Stimulated activated CD4-positive, alpha-beta T cell treated with anti-CD3 and anti-CD28 coated beads, Interleukin-12 subunit alpha, Interleukin-12 subunit beta, amount 100 ng/mL, for 24 hours (primary cell): ENCODE data around the gene COL28A1.
"Not testable (repeated sequence)": the region's sequence is repeated elsewhere in the genome, so short reads cannot be mapped to it uniquely, and the experiment has no call there.

Experiments used
- DNase-seq, 2 experiments: peaks; one replicate each; pipeline ENCODE4 v3.0.0-alpha.2; 2020; ENCODE audit warnings: low read depth in 2 of 2

Gene COL28A1

DNA sequence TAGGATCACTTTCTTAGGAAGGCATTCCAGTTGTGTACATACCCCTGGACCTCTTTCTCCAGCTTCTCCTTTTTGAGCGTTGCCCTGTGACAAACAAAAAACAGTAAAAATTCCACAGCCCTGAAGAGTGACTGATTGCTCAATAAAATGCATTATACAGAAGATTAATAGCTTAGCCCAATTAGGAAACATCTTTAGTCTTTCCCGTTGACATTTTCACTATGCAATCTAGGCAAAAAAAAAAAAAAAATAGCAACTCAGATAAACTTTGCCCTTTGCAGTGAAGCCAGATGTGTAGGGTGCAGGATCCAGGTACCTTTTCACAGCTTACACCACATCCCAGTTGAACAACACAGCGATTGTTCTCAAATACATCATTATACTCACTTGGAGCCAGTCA, 17.9 kb downstream of the COL28A1 start:
- DNase-seq: no peak

DNA sequence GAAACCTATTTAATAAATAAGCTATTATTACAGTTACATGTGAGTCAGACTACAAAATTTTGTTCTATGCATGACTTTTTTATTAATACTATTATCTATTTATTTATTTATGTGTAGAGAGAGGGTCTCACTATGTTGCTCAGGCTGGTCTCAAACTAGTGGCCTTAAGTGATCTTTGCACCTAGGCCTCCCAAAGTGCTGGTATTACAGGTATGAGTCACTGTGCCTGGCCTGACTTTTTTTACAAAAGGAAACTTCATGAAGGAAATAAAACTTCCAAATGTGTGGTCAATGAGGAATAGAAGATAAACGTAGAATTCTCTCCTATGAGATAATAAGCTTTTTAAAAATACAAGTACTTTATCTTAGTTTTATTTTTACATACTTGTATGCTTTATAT, 19.0 kb downstream of the COL28A1 start:
- no peak for DNase-seq

DNA sequence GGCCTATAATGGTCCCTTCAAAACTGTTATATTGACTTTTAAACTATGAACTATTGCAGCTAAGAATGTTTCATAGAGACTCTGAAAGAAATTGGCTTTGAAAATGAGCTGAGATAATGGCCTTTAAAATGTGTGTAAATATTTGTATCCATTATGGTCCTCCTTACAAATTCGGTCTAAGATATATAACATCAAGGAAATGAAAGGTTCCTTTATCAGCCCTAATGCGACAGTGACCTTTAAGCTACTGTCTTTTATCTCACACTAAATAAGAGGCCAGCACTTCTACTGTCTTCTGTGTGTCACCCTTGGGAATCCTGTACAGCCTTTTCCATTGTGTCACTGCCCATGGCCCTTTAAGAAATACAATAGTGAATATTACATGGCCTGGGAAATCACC, 19.5 kb downstream of the COL28A1 start:
- DNase-seq: no peak

DNA sequence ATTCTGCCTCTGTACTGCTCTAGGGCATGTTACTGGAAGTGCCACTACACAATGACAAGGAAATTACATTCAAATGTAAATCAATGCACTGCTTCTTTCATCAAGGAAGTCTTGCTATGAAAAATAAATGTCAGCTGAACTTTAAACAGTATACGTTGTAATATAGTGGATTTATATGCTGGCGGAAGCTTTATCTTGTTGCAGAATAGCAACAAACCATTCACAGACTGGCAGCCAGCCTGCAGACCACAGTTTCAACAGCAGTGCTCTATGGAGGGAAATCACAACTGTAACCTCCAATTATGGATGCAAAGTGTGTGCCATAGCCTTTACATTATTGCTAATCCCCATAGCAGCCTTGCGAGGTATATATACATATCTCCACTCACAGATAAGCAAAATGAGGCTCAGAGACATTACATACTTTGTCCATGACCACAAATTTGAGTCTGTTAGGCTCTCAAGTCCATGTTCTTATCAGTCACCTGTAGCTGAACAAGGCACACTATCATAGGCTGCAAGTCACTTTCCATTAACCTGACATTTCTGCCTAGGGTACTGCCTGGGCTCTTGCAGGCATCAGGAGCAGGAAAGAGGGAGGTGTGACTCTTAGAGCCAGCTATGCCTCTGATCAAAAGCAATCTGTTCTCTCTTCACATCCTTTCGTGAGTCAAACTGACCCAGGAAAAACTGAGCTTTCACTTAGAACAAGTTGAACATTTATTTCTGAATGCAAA, 22.6 kb downstream of the COL28A1 start:
- no peak for DNase-seq

DNA sequence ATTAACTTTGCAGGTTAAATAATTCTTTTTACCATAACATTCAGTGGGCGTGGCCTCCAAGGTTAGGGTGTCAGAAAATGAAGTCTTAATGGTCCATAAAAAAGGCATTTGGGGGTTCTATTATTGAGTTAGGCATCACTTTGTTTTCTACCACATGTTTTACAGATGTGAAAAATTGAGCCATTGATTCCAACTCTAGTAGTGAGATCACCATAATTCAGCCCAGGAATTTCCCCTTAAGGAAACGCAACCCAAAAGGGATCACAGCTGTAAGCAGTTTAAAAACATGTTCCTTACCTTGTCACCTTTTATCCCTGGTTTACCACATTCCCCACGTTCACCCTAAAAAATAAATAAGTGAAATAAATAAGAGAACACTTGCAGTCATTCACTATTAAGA, 24.9 kb downstream of the COL28A1 start:
- no peak for DNase-seq

DNA sequence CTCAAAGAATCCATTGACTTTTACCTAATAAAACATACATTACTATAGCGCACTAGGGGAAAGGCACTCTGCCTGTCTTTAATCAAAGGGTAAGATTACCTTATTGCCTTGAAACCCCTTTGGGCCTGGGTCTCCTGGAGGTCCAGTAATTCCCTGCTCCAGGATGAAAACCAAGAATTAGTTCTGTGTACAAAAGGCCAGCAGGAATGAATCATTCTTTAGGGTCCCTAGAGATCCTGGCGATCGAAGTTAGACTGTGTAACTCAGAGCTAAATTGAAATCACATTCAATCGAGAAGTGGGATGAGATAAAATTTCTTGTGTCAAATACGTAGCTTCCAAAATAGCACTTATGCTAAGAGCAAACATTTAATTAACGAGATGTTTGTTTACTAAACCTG, 29.8 kb downstream of the COL28A1 start:
- no peak for DNase-seq

DNA sequence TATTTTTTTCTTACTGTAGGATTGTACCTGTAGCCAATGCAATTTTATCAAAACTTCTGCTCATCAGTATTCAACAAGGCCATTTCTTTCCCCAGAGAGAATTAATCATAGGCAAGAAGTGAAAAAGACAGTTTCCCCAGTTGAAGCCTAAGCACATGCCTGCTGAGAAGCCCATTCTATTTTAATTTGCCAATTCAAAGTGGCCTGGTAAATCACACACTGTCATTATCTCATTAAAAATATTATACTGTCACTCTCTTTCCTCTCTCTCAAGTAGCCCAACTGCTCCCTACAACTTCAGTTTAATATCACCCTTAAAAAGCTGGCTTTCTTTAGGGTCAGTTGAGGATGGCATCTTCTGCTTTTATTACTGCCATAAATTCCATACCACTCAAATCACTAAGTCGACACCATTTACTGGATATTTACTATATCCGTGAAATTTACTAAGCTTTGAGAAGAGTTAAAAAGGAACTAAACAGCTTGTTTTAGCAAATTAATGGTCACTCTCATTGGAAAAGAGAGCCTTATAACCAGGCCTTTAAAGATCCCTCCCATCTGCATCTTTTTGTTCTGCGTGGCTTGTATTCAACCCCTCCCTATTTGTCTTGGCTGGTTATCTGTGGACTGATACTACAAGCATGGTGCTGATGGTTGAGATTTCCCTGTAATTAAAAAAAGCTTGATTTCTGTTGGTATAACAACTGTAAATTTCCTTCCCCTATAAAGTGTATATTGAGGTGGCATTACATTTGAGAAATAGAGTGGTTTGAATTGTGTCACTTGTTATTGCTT, 30.6 kb downstream of the COL28A1 start:
- no peak for DNase-seq

DNA sequence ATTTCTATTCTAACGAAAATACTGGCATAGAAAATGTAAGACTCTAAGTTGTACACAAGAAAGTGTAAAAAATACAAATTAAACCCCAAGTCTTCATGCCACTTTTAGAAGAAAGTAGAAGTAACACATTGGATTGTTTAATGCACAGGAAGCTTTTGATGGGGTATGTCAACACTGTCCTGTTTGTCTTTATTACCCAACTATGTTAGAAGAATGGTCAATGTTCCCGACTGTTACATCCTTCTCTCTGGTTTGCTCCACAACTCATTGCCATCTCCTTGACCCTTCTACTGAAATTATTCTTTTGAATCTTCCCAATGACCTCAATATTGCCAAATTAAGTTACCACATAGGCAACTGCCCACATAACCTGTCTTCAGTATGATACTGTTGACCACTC, 35.8 kb downstream of the COL28A1 start:
- no peak for DNase-seq

DNA sequence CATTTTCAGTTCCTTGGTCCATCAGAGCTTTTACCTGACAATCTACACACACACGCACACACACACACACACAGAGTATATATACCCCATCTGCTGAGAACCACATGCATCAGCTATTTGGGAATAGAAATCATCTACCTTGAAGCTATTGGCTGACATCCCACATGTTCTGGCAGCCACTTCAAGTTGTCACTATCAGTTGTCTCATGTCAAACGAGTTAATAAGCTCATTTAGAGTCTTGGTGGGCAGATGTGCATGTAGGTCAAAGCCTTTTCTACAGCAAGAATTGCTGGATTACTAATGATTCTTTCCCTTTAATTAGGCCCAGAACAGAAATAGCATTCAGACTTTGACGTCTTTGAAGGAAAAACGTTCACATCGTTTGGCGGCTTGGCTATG, 36.8 kb downstream of the COL28A1 start:
- DNase-seq: no peak

DNA sequence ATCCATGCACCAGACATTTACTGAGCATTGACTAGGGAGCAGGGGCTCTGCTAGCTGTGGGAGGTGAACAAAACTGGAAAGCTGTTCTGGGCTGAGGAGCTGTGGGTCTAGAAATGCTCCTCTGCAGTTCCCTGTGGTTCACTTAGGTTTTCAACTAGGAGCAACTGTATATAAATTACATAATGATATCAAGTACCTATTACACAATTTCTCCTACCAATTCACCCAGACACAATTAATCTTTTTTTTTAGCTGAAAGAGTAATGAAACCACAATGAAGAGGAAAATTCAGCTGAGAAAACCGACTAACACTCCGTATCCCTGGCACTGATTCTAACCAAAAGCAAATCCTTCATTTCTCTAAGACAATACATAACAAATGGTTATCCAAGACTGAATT, 39.4 kb downstream of the COL28A1 start:
- no peak for DNase-seq

DNA sequence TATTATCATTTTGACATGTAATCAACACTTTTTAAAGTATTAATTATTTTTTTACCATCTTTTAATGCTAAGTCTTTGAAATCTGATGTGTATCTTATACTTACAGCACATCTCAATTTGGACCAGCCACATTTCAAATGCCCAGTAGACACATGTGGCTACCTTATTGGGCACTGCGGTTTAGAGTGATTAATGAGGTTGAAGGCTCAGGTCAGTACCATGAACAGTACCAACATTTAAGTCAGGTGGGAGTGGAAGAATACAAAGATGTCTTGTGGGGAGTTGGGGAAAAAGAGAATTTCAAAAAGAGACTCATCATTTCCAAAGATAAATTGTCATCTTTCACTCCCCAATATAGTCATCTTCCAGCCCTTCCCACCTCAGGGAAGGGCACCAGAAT, 40.5 kb downstream of the COL28A1 start:
- DNase-seq: no peak

DNA sequence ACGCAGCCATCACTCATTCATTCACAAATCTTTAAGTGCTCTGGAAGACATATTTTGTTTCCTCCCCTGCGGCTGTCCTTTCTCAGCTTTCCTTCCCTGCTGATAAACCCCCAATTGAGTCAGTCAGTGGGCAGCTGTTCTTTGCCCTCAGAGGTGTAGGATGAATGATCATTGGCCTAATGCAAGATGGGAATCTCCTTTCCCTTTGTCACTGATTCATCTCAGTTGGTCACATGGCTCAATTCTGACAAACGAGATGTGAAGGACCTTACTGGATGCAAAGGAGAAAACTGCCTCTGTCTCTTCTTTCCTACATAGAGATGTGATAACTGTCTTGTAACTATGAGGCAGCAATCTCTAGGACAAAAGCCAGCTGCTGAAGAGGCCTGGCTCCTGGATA, 44.6 kb downstream of the COL28A1 start:
- no peak for DNase-seq

DNA sequence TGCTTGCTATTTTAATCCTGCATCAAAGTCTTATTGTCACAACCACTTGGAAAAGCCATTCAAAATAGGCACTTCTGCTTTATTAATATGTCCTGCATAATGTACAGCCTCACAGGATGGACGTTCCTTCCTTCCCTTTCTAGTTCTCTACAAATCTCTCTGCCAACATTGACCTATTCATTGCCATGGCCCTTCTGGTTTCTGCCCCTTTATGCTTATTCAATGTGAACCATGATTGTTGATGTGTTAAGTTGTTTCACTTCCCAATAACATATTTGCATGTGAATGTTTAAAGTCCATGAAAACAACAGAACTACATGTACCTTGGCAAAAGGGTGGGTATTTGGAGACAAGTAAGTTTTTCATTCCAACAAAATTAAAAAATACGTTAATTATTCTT, 45.7 kb downstream of the COL28A1 start:
- DNase-seq: no peak

DNA sequence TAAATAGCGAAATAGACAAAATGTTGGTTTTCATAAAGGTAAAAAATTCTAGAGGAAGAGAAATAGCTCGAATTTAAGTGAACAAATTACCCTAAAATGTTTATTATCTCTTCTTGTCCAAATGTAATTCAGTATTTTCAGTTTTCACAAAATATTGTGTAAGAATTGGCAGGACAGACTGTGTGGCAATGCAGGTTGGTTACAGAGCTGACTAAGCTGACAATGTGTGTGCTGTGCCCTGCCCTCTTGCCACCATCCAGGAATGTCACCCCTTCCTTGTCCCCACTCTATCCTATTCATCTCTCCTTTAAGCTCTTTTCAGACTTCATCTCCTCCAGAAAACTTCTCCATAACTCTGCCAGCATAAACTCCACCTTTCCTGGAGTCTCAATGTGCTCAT, 46.1 kb downstream of the COL28A1 start:
- no peak for DNase-seq

DNA sequence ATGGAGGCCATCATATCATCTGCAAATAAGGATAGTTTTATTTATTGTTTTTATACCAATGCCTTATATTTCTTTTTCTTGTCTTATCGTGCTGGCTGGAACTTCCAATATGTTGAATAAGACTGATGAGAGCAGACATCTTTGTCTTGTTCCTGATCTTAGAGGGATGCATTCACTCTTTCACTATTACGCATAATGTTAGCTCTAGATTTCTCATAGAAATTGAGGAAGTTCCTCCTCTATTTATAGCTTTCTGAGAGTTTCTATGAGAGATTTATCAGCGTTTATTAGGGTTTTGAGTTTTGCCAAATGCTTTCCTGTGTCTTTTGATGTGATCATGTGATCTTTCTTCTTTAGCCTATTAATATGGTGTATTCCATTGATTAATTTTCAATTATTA, 49.3 kb downstream of the COL28A1 start:
- DNase-seq: no peak

DNA sequence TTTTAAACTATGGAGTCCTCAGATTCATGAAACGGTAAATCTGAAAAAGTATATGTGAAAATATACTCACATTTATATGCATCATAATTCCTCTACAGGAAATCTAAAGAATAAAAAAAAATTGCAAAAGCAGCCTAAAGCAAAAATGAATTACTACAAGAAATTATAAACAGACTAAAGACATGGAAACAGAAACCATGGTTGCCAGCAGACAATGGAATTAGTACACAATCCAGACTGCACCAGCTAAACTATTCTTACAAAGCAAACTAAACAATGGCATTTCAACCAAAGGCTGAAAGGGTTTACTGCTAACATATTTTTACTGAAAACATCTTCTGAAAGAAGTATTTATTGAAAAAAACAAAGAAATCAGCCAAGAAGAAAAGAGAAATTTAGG, 51.6 kb downstream of the COL28A1 start:
- no peak for DNase-seq

DNA sequence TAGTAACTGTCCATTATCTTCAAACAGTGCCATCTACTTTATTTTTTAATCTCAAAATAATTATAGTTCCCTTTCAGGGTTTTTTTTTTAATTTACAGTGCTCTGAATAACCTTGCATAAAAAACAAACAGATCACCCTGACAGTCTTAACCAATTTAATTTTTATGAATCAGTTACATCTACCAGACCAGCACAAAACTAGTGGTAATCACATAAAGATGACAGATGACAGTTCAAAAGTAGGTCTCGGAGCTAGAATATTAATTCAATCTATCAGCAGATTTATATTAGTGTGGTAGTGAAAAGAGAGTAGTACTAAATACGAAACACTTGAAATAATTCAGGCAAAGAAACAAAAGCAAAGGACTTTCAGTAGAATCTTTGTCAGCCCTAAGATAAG, 53.9 kb downstream of the COL28A1 start:
- DNase-seq: no peak

DNA sequence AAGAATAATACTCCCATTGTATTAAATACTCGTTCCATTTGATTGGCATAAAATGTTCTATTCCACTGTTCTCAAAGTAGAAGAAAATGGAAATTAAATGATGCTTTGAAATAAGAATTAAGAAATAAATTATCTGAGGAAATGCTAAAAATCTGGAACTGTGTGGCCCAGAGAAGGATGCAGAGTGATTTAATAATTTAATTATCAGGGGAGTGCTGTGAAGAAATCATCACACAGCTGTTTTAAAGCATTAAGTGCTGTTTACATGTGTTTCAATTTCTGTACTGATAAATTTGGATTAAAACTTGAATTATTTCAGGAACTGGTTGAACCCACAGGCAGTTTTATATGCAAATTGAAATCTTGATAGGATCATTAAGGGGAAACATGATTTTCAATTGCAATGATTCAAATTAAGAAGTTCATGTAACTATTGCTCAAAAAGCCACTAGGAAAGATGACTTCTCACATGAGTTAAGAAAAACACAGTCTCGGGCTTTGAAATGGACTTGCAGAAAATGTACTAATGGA, 56.3 kb downstream of the COL28A1 start:
- no peak for DNase-seq

DNA sequence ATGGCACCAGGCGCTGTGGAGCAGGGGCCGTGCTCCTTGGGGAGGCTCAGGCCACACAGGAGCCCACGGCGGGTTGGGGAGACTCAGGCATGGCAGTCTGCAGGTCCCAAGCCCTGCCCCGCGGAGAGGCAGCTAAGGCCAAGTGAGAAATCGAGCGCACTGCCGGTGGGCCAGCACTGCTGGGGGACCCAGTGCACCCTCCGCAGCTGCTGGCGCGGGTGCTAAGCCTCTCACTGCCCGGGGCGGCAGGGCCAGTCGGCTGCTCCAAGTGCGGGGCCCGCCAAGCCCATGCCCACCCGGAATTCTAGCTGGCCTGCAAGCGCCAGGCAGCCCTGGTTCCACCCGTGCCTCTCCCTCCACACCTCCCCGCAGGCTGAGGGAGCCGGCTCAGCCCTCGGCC, 57.1 kb downstream of the COL28A1 start:
- no peak for DNase-seq

DNA sequence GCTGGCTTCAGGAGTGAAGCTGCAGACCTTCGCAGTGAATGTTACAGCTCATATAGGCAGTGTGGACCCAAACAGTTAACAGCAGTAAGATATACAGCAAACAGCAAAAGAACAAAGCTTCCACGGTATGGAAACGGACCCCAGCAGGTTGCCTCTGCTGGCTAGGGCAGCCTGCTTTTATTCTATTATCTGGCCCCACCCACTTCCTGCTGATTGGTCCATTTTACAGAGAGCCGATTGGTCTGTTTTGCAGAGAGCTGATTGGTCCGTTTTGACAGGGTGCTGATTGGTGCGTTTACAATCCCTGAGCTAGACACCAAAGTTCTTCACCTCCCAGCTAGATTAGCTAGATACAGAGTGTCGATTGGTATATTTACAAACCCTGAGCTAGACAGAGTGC, 58.0 kb downstream of the COL28A1 start:
- not testable (repeated sequence) for DNase-seq

DNA sequence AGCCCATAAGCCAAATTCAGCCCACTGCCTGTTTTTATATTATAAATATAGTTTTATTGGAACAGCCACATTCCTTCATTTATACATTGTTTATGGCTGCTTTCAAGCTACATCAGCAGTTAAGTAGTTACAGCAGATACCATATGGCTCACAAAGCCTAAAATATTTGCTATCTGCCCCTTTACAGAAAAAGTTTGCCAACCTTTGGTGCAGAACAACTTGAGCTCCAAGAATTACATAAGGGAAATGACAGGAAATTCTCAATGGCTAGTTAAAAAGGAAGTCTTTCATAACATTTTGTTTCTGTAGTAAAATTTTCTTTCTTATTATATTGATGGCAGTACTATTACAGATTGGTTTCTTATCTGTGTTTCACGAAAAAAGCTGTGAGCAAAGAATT, 59.3 kb downstream of the COL28A1 start:
- no peak for DNase-seq

DNA sequence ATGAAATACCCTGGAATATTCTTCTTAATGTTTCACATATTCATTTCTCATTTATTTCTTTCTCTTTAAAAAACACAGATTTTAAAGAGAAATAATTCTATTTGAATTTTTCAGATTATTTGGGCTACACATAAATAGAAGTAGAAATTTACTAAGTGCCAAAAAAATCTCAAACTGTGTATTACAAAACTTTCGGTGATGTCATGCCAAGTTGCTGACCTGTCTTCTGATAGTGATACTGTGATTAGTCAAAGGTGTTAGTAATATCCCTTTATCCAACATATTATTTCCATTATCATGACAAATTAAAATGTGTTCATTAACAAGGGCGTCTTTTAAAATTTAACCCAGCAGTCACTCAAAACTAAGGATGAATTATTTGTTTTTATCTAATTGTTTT, 60.1 kb downstream of the COL28A1 start:
- no peak for DNase-seq

DNA sequence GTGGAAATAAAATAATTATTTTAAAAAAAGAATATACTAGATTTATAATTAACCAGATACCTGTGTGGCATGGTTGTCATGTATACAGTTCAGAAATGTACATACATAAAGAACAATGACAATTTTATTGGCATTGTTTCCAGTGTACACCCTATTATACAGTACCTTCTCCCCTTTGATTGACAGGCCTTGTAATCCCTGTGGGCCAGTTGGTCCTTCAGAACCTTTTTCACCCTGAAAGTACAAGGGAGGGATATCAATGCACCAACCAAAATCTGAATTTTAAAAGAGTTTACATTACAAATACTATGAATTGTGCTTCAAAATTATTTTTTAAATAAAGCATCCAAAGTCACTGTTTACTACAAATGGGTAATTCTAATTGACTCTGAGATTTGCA, 61.2 kb downstream of the COL28A1 start:
- DNase-seq: no peak
